ENCODE measurements around the gene CISTR.
"Not testable (repeated sequence)": the region's sequence is repeated elsewhere in the genome, so short reads cannot be mapped to it uniquely, and the experiment has no call there.

Gene CISTR

DNA sequence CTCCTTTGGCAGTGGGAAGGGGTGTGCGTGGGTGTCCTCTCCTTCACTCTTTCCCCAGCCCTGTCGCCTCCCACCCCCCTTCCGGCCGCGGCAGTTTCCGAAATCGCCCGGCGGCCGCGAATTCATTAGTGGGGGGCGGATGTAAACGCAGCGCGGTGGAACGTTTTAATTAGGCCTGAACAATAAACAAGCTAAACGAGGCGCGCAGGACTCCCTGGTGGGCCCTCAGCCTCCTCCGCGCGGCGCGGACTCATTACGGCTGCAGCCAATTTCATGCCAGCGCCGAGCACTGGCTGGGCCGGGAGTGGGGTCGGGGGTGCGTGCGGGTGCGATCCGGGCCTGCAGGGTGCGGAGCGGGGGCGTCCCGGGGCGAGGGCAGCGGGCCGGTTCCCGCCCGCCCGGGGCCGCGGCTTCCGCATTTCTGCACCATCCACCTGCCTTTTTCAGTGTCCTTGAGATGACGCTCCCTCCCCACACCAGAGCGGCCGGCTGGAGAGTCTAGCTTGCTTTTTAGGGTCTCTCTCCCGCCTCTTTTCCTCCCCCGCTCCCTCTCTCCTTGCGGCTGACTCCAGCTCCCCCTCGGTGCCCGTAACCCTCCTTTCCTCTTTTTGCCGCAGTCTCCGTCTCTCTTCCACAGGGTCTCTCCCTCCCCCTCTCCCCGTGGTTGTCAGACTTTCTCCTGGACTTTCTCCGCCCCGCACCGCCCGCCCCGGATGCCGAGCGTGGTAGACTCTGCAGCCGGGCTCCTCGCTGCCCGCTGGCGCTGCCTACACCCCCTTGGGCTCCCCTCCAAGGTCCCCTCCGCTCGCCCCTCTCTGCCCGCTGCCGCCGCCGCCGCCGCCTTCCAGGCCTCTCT, at the start of gene CISTR:
Gene CISTR (minus strand): TSS at position 644 of the 856 bp plus-strand sequence.
- DNase-seq = peak; percentile 80

DNA sequence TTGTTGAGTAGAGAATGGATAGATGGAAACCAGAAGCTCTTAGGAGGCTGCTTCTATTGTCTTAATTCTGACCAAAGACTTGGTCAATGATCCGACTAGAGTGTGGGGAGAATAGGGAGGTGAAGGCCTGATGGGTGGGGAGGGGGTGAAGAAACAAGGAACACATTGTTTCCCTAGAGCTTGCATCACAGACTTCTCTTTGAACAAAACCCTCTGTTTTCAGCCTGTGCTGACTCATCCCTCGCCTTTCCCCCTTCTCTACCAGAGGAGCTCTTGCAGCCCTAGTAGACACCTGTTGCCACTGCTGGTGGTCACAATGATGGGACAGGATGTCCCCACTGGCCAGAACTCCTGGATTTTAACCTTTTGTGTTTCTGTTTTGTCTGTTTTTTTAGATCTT, 46.8 kb upstream of the CISTR start:
- DNase-seq = no peak

DNA sequence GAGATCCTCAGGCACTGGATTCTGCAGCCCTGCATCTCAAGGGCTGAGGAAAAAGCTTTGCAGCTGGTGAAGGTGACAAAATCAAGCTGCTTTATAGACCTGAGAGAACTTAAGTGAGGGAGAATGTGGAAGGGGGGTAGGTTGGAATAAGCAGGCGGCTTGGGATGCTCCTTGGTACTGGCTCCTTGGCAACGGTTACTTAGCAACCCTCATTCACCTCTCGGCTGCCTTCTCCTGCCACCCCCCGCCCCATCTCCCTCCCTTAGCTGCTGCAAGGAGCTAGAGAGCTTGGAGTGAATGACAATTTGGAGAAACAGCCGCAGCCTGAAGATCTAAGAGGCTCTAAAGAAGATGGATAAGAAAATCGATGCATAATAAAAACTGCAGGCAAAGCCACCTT, 44.1 kb upstream of the CISTR start:
- peak; percentile 69 for DNase-seq

DNA sequence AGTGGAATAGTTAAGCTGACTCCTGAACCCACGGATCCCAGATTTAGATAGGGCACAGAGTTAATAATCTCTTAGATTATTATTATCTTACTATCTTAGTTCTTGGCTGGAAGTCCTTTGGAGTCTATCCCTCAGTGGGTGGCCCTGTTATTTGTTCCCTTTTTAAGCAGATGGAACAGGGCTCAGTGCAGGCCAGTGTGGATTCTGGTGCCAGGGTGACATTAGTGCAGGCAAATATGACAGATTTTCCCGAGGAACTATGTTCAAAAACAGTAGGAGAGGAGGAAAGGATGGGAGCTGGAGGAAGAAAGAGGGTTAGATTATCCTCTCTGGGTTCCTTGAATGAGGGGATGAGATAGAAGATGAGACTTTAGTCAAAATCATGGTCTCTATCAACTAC, 41.4 kb upstream of the CISTR start:
- no peak for DNase-seq

DNA sequence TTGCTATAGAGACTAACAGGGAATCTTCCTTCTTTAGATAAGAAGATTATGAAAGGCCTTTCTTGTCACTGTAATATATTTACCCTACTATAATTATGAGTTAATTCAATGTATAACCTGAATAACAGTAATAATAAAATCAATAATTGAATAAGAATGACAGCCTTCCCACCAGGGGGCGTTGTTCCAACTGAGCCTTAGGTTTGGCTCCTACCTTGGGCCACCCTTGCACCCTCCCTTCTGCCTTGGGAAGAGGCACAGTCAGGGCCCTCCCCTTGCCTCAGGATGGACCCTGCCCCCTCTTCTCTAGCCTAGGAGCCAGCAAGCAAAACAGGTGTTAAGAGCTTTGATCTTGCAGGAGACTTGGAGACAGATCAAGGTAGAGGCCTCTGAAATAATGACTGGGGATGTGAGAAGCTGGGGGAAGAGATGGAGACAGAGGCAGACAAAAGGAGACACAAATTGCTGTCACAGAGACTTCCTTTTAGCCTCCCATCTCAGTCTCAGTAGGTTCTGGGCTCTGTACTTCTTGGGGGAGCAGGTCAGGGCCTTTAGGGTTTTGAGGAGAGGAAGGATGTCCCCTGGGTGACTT, 40.1 kb upstream of the CISTR start:
- no peak for DNase-seq

DNA sequence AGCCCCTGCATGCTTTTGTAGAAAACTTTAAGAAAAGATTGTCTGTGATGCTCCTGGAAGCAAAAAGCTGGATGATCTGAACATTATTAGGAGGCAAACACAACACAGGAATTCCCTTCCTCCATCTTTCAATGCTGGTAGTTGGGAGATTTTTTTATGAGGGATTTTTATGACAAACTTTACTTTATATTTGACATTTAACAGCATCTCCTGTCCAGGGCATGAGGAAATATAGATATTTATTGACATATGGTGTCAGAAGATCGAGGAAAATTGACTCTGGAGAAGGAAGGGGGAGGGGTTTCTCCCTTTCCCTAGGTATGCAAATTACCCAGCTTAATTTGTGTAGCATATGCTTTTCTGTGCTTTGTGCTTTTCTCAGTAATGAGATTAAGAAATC, 37.8 kb upstream of the CISTR start:
- no peak for DNase-seq

DNA sequence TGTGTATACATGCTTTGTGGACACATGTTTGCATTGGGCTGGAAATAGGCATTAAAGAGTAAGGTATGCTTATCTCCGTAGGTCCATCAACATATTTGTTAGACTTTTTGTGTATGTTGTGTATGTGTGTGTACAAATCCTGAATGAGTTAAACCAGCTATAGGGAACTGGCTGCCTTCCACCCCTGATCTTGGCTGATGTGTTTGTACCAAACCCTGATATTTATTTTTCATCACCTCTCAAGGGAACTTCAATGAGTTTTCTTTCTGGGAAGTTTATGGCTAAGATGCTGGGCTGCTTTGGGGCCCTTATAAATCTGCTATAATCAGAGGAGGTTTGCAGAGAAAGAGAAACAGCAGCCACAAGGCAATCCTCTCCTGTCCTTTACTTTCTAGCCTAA, 37.1 kb upstream of the CISTR start:
- no peak for DNase-seq

DNA sequence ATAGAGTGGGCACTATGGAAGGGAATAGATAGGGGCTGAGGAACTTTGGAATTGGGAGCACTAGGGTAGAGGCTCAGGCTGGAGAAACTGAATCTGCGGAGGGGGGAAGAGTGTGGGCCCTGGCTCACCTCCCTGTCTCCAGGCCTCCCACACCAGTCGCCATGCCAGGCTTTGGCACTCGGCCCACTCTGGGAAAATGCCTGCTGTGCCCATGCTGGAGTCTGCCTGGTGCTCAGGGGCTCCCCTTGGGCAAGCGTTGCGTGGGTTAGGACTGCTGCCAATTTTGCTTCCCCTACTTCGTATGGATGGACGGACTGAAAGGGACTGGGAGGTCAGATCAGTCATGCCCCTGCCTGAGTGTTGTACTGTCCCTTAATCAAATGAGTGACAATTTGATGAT, 34.6 kb upstream of the CISTR start:
- DNase-seq = no peak

DNA sequence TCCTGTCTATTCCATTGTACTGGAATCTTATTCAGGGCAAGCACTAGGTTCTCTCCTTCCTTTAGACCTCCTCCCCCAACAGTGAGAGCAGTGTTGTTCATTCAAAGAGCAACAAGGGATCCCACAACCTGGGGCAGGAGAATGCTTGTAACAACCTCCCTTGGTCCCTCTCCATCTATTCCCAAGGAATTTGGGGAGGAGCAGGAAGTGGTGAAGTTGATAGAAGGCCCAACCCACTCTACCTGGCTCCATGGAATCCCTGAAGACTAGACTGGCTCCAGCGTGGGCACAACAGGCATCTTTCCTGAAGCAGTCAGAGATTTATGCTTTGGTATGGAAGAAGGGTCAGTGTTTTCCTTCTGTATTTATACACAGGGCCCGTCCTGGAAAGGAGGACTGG, 33.4 kb upstream of the CISTR start:
- no peak for DNase-seq

DNA sequence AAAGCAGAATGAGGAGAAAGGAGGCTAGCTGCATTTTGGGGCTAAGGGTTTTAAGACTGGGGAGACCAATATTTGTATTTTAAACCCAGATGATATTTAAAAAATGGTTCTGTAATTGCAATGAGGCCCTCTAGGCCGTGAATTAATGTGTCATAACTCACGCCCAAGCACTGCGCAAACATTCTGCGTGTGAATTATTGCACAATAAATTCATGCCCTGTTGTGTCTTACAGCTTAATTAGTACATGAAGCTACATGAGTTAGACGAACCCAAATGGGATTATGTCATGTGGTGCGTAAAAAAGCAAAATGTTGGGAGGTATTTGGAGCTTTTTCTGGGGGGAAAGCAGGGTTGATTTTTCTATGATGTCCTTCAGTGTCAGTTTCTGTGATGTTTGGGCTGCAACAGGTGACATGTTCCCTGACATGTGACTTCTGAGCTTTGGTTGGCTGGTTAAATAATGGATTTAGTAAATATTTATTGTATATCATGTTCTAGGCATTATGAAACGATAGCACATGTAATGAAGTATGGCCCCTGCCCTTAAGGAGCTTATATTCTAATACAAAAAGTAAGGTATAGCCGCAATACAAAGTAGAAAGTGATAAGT, 30.4 kb upstream of the CISTR start:
- no peak for DNase-seq

DNA sequence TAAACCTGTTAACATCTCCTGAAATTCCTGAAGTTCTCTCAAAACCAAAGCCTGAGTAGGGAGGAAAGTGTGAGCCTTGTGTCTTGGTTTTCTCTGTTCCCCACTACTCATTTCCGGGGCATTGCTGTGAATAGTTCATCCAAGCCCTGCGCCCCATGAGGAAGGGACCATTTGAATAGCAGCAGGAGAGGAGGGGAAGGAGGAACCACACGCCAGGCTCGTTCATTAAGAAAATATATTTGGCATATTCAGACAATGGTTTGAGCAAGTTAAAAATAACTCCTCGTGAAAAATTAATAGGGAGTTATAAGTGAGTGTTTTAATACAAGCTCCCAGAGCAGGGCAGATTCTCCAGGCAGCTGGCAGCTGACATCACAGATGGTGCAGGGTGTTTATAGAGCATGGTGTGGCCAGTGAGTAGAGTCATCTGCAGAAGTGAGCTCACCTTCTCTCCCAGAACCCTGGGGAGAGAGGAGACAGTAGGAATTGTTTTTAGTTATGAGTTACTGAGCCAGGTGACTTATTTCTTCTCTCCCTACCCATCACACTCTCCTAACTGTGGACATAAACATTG, 29.5 kb upstream of the CISTR start:
- DNase-seq = peak; percentile 67

DNA sequence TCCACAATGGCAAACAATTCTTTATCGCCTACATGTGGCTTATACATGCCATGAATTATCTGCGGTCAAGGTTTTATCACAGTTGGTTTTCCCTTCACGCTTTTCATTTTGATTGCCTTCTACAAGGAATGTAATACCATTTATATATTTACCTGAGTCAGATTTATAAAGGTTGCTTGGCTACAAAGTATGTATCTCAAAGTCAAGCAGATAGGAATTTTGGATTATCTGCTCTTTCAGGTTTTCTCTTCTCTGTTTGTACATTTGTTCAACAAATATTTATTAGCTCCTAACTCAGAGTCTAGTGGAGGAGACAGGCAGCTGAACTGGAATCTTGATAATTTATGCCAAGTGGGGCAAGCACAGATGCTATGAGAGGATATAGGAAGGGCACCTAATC, 28.5 kb upstream of the CISTR start:
- no peak for DNase-seq

DNA sequence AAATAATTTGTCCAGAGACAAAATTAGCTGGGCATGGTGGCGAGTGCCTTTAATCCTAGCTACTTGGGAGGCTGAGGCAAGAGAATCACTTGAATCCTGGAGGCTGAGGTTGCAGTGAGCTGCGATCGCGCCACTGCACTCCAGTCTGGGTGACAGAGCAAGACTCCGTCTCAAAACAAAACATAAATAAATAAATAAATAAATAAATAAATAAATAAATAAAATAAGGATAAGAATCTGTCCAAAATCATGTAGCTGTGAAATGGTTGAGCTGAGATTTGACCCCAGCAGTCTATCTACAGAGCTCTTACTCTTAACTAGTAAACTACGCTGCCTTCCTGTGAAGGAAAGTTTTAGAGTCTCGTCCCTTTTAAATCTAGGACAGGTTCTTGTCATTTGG, 27.9 kb upstream of the CISTR start:
- not testable (repeated sequence) for DNase-seq

DNA sequence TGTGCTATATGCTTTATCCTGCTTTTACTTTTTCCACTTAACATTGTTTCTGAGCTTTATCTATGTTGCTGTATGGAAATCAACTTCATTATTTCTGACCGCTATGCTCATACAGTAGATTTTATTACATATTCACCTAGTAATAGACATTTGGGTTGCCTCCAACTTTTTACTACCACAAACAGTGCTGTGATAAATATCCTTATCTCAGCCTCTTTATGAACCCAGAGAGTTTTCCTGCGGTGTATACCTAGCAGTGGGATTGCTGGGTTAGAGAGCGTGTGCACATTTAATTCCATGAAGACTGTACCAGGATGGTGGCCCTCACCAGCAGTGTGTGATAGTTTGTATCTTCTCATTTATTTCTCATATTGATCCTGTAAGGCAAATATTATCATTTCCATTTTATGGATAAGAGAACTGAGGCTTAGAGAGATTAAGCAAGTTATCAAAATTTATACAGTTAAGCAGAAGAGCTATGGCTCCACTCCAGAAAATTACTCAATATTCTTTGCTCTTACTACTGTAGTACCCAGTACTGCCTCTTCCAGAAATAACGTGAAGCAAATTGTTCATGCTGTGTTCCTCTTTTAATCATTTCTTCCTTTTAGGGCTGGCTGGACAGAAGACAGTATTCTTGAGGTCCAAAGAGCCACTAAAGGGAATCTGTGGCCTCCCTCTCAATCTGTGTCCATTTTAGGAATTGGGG, 26.3 kb upstream of the CISTR start:
- DNase-seq = no peak

DNA sequence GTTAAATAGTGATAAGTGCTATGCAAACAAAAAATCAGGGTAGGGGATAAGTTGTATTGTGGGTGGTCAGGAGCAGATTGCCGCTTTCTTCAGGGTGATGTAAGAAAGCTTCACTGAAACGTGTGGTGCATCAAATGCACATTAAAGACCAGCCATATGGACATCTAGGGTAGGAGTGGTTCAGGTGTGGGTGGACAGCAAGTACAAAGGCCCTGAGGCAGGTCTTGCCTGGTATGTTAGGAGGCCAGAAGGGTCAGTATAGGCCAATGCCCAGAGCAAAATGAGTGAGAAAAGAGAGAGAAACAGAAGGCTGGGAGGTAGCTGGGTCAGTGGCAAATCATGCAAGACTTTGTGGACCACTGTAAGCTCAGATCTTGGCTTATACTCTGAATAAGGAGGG, 25.6 kb upstream of the CISTR start:
- no peak for DNase-seq

DNA sequence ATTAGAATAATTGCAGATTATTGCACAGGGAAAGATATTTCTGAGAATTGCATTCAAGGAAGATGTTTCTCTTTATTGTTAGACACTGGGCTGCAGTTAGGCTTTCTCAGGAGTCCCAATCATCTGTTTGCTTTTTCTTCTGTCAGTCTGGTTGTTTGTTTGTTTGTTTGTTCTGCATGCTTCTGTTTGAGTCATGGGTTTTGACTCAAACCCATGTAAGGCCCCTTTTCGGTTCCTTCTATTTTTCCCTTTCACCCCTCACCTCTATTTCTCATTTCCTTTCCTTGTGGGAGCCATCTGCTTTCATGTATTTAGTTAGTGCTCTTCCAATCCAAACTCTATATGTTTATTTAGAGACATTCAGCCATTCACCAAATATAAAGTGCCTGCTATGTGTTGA, 25.1 kb upstream of the CISTR start:
- no peak for DNase-seq

DNA sequence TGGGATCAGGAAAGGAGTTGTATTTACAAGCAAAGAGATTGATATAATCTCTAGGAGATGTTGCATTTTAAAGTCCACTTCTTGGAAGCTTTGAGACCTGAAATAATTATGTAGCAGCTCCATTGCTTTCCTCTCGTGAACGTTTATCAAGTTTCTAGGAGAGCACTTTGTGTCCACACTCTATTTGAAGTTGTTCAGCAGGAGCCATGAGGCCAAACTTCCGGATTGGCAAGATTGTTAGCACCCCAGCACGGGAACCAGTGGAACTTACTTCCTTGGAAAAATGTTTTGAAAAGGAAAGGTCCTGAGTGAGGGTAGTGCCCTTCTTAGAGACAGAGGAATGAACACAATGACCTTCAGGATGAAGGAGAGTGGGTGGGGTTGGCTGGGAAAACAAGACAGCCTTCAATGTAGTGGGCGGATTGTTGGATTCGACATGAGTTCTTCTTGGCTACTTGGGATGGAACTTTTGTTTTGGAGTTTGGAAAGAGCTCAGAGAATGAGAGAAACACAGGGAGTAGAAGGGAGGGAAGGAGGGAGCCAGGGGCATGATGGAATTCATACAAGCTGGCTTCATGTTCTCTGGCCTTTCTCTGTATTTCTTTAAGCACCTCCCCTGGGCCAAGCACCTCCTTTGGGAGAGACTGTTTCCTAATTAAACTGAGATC, 23.8 kb upstream of the CISTR start:
- DNase-seq = no peak

DNA sequence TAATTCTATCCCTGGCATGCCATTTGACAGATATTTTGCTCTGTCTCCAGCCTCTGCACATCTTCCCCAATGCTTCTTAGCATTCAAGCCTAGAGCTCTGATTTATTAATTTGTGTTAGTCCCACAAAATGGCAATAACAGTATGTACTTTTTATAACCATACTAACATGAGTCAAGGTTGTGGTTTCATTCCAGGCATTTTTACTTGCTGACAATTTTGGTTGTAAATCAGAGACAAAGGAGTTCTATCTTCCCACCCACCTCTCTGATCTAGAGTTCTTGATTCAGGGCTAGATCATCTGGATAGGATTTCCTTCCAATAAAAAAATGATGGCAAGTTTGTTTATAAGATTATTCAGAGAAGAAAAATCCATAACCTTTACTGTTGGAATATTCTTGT, 18.5 kb upstream of the CISTR start:
- no peak for DNase-seq

DNA sequence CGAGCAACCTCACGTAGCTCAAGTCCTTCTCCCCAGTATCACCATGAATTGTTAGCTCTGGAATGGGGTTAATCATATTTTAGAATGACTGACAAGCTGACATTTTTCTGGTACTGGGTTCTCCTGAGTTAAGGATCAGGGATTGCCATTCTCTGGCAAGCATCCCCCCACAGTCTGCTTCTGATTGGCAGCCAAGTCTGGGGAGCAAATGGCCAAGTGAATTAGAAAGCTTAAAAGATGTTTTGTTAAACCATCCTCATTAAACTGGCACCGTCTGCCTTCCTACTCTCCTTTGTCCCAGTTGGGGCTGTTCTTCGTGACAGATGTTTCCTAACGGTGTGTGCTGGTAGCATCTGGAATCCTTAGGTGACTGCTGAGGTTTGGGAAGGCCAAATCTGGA, 17.2 kb upstream of the CISTR start:
- no peak for DNase-seq

DNA sequence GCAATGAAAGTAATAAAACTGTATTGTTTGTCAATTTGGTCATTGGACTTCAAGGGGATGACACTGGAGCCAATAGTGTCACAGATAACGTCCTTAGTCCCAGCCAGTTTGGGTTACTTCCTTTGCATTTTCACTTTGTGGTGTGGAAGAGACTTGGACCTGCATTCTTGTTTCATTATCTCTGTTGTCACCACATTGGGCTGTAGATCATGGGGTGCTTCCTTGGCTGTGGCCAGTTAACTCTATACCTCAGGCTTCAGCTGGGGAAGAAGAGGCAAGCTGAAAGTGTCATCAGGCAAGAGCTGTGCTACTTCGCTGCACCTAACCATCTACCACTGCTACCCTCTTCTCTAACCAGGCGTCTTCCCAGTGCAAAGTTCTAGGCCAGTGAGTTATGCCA, 15.1 kb upstream of the CISTR start:
- DNase-seq = no peak

DNA sequence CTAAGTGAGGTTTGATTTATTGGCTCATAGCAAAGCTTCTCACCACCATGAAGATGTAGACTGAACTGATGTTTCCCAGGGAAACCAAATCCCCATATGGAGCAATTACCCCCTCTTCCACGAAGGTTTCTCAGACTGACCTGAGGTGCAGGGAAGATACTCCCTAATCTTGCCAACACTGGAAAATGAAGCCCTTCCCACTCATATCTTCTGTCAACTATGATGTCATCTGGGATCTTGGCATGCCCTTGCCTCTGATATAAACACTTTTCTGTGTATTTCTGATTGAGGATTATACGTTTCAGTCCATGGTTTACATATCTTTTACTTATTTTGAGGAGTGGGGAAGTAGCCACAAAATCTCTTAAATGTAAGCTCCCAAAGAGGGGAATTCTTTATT, 14.1 kb upstream of the CISTR start:
- no peak for DNase-seq

DNA sequence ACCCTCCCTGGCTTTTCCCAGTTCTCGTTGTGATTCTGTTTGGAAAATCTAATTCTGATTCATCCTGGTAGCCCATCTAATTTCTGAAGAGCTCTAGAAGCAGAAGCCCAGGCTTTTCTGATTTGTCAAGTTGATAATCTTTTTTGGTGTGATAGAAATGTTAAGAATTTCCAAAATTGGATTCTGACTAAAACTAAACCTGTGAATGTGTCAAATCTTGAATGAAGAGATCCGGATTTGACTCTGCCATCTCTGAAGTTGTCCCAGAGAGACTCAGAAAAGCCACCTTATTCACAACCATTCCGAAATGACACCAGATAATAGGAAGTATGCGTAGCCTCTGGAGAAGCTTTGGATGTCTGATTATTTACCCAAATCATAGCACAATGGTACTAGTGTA, 12.8 kb upstream of the CISTR start:
- DNase-seq = no peak

DNA sequence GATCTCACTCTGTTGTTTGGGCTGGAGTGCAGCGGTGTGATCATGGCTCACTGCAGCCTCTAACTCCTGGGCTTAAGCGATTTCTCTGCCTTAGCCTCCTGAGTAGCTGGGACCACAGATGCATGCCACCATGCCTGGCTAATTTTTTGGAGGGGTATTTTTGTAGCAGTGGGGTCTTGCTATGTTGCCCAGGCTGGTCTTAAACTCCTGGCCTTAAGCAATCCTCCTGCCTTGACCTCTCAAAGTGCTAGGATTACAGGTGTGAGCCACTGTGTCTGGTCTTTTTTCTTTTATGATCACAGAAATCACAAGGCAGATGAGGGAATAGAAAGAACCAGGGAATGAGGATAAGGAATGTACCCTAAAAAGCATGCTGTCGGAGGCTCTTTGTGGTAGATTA, 11.0 kb upstream of the CISTR start:
- not testable (repeated sequence) for DNase-seq

Measured in eye (tissue), 1 donor.